ENCODE results near the gene ANKRD37.

DNA sequence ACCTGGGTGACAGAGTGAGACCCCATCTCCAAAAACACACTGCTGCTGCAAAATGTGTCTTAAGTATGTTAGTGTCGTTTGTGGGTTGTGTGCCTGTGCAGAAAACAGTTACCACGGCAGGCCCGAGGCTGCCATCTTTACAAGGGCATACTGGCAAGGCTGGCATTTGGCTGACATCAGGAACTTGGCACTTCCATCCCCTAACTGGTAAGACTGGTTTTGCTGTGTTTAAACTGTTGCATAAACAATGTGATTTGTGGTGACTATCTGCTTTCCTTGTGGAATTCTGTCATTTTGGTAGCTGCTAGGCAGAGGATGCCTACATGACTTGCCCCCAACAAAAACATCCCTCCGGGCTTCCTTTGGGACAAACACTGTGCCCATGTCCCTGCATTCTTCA lies 13.2 kb upstream of the ANKRD37 start:
- TF ChIP-seq CTCF (IDR thresholded peaks at IDR 0.05; ENCODE audit: insufficient read depth, low read length, poor library complexity, severe bottlenecking) (no peak), EZH2phosphoT487 (conservative IDR thresholded peaks at IDR 0.05; ENCODE audit: low read length) (no peak)
